Prostate gland (tissue), 2 donors: ENCODE data around the gene ASPG.

Experiments used
- POLR2A ChIP-seq: fragments of 450-650 bp; IDR thresholded peaks from one replicate; pipeline ENCODE4 v1.6.1; 2016; ENCODE audit warnings: antibody characterized with exemption, mild to moderate bottlenecking
- TF ChIP-seq, protein P1 (sequence below), 4 experiments: fragments of 200-600 bp in 2 of 4; fragments of 450-650 bp in 2 of 4; sonication (generic) in 2 of 4; IDR thresholded peaks; 1 replicate in 3 of 4; 2 replicates in 1 of 4; pipeline ENCODE4 v1.5.1; 2016 to 2019; ENCODE audit warnings: antibody characterized with exemption in 4 of 4, mild to moderate bottlenecking in 2 of 4, moderate library complexity in 2 of 4

DNA sequence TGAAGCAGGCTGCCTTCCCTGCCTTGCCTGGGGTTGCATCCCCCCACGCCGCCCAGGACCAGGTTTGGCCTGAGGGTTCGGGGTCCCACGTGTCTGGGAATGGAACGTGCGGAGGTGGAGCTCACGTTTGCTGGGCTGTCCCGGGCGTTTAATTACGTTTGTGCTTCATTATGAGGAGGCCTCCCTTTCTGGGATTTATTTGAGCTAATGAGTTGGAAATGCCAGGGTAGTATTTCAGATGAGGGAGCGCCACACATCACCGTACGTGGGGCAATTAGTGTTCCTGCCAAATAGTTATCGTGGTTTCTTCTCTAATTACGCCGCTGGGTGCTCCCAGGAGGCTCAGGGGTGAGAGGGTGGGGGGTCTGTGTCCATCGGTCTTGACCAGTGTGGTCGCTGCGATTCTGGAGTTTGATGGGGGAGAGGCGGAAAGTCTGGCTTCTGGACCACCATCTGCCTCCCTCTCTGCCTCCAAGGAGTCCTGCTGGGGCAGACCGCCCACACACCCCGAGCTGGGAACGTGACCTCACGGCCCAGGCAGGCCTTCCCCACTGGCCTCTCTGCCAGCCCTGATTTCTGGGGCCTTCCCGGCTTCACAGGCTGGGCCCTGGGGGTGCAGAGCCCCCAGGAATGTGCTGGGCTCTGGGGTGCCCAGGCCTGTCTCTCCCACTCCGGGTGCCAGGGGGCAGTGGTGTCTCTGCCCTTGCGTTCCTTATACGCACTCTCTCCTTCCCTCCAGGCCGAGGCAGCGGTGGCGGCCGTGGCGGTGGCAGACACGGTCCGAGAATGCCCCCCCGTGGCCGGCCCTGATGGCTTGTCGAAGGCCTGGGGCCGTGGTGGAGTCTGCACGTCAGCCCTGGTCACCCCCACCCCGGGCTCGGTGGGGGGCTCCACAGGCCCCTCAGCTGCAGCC, 71.8 kb downstream of the ASPG start:
- TF ChIP-seq, protein P1, sequence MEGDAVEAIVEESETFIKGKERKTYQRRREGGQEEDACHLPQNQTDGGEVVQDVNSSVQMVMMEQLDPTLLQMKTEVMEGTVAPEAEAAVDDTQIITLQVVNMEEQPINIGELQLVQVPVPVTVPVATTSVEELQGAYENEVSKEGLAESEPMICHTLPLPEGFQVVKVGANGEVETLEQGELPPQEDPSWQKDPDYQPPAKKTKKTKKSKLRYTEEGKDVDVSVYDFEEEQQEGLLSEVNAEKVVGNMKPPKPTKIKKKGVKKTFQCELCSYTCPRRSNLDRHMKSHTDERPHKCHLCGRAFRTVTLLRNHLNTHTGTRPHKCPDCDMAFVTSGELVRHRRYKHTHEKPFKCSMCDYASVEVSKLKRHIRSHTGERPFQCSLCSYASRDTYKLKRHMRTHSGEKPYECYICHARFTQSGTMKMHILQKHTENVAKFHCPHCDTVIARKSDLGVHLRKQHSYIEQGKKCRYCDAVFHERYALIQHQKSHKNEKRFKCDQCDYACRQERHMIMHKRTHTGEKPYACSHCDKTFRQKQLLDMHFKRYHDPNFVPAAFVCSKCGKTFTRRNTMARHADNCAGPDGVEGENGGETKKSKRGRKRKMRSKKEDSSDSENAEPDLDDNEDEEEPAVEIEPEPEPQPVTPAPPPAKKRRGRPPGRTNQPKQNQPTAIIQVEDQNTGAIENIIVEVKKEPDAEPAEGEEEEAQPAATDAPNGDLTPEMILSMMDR (IDR thresholded peaks at IDR 0.05) = no peak
- TF ChIP-seq POLR2A = no peak
